ENCODE measurements around the gene OR51G1. TPM values are rescaled to one million over a fixed set of nuclear protein-coding genes. Genes with fewer than 3 reads are reported as not detected.

The OR51G1 gene
- total RNA-seq, 4 donors from 2014 or later: not detected

- Histone ChIP-seq H3K4me1 (no peaks in the 10 kb centered on the region), H3K4me3 (no peak overlapping the region), H3K36me3 (no peaks in the 10 kb centered on the region), H3K27ac (no peak overlapping the region), H3K27me3 (no peaks in the 10 kb centered on the region), H3K9me3 (no peaks in the 10 kb centered on the region)
- no peak for DNase-seq
- intact Hi-C loops (cut with DNase I; ENCODE audit: low total_unique reads) (no loop called here), in situ Hi-C loops (cut with MboI; ENCODE audit: low pct_ligation_motif_present in 1 of 4, low pct_unique_long_range_greater_than_20kb in 1 of 4, low sequenced_read_pairs in 3 of 4) (no loop called here)
- TF ChIP-seq POLR2A (IDR thresholded peaks at IDR 0.05) (no peak), EP300 (IDR thresholded peaks at IDR 0.05; ENCODE audit: low read depth) (no peak), CTCF (IDR thresholded peaks at IDR 0.05) (no peak), POLR2AphosphoS5 (IDR thresholded peaks at IDR 0.05) (no peak)
- WGBS, 2 donors (ENCODE audit: low coverage in 1 of 2): 73 to 83% methylated on average over 3 to 4 of the region's 4 CpGs
Observed at GRCh38 chr11:4881188-4881587, 43.0 kb downstream of the OR51G1 start.

Other genes with a start within 250 kb of the OR51G1 start
- 10 to 100 TPM in 1 of 4 donors, 1 to 10 TPM in 2, under 1 TPM in 1; 0.37 to 10.3 (median 2.0) TPM for gene OR51E2, start 226.5 kb downstream of the OR51G1 start, total RNA-seq
- not detected for gene MMP26, start 219.6 kb downstream of the OR51G1 start, total RNA-seq
- not detected for gene OR51F1, start 154.4 kb downstream of the OR51G1 start, total RNA-seq
- gene OR52R1, start 120.0 kb downstream of the OR51G1 start, total RNA-seq: not detected
- not detected for gene OR51F2, start 103.0 kb downstream of the OR51G1 start, total RNA-seq
- gene OR51S1, start 75.1 kb downstream of the OR51G1 start, total RNA-seq: not detected
- gene OR51T1, start 42.4 kb downstream of the OR51G1 start, total RNA-seq: not detected
- gene OR51A7, start 20.6 kb downstream of the OR51G1 start, total RNA-seq: not detected
- gene OR51G2, start 5.0 kb downstream of the OR51G1 start, total RNA-seq: not detected
- not detected for gene OR51A4, start 23.3 kb upstream of the OR51G1 start, total RNA-seq
- gene OR51A2, start 31.4 kb upstream of the OR51G1 start, total RNA-seq: not detected
- not detected for gene OR51L1, start 70.5 kb upstream of the OR51G1 start, total RNA-seq
- not detected for gene OR52J3, start 122.2 kb upstream of the OR51G1 start, total RNA-seq
- gene OR52E2, start 135.3 kb upstream of the OR51G1 start, total RNA-seq: not detected
- gene OR52E1, start 145.2 kb upstream of the OR51G1 start, total RNA-seq: not detected
- not detected for gene OR52A5, start 214.0 kb upstream of the OR51G1 start, total RNA-seq
- gene OR52A1, start 230.4 kb upstream of the OR51G1 start, total RNA-seq: not detected